Thoracic aorta (tissue), 2 donors: Measurements from ENCODE around the gene PSPC1. TPM values are rescaled to one million over a fixed set of nuclear protein-coding genes. Genes with fewer than 3 reads are reported as not detected.

Experiments used
- ATAC-seq: fragments of 150-250 bp; one replicate; pipeline ENCODE4 v1.8.0; 2017; ENCODE audit warnings: low read depth; ENCODE audit not compliant: insufficient number of reproducible peaks, low FRiP score
- DNase-seq: peaks from one replicate; pipeline ENCODE4 v3.0.0-alpha.2; 2020; ENCODE audit warnings: low spot score
- H3K27ac ChIP-seq, 2 donors: fragments of 200-600 bp; sonication (generic); 1 replicate in 1 of 2; 2 replicates in 1 of 2; pipeline ENCODE4 v1.5.1; 2016; ENCODE audit warnings: mild to moderate bottlenecking in 2 of 2, moderate library complexity in 2 of 2
- H3K27me3 ChIP-seq: fragments of 200-600 bp; sonication (generic); replicated peaks from 2 replicates; pipeline ENCODE4 v1.6.0; 2016; ENCODE audit warnings: mild to moderate bottlenecking; ENCODE audit not compliant: insufficient read depth
- H3K36me3 ChIP-seq: fragments of 200-600 bp; sonication (generic); one replicate; pipeline ENCODE4 v1.5.1; 2016
- H3K4me1 ChIP-seq, 2 donors: fragments of 200-600 bp; sonication (generic); 1 replicate in 1 of 2; 2 replicates in 1 of 2; pipeline versions ENCODE4 v1.5.1 to v1.6.0; 2016; ENCODE audit warnings: low read depth in 2 of 2, mild to moderate bottlenecking in 1 of 2; ENCODE audit not compliant: control insufficient read depth in 1 of 2
- H3K4me3 ChIP-seq: fragments of 200-600 bp; sonication (generic); 2 replicates; pipeline ENCODE4 v1.5.1; 2016; ENCODE audit warnings: mild to moderate bottlenecking
- H3K9me3 ChIP-seq: fragments of 200-600 bp; sonication (generic); 2 replicates; pipeline ENCODE4 v1.5.1; 2016
- CTCF ChIP-seq: fragments of 200-600 bp; sonication (generic); IDR thresholded peaks from one replicate; pipeline ENCODE4 v1.5.1; 2019; ENCODE audit warnings: antibody characterized with exemption
- total RNA-seq, 2 donors: library from RNA; depleted of rRNA; stranded (reverse); fragments of >200 nt; gene quantifications; one replicate each; pipeline versions ENCODE4 v1.1.0 to v1.2.3, GENCODE V29; 2016

PSPC1 gene
- total RNA-seq, 2 donors from 2014 or later = 60.1 to 80.7 TPM

- Histone ChIP-seq H3K27ac (no peak overlapping the region), H3K27me3 (no peaks in the 10 kb centered on the region), H3K4me1 (peaks cover 0 to 11% of the 10 kb centered on the region in 2 donors), H3K9me3 (no peaks in the 10 kb centered on the region), H3K36me3 (peaks cover 72% of the 10 kb centered on the region), H3K4me3 (no peak overlapping the region)
- no peak for TF ChIP-seq CTCF
- ATAC-seq (no peak), DNase-seq (no peak)
These were observed 112.6 kb downstream of the PSPC1 start for GRCh38 chr13:19670147-19670546.

- Histone ChIP-seq H3K9me3 (no peaks in the 10 kb centered on the region), H3K4me1 (peaks cover 0 to 5% of the 10 kb centered on the region in 2 donors), H3K27me3 (no peaks in the 10 kb centered on the region), H3K27ac (no peak overlapping the region), H3K4me3 (no peak overlapping the region), H3K36me3 (peaks cover 74% of the 10 kb centered on the region)
- no peak for DNase-seq
- TF ChIP-seq CTCF = no peak
- ATAC-seq = no peak
These were observed 114.0 kb downstream of the PSPC1 start for GRCh38 chr13:19668778-19669177.

GRCh38 chr13:19665427-19665859 is 117.3 kb downstream of the PSPC1 start:
- DNase-seq (no peak), ATAC-seq (no peak)
- no peaks in the 10 kb centered on the region for H3K27me3 ChIP-seq
- H3K36me3 ChIP-seq = peaks cover 73% of the 10 kb centered on the region
- no peak for TF ChIP-seq CTCF
- no peaks in the 10 kb centered on the region for H3K4me1 ChIP-seq
- no peaks in the 10 kb centered on the region for H3K9me3 ChIP-seq
- H3K4me3 ChIP-seq = no peak overlapping the region
- no peak overlapping the region for H3K27ac ChIP-seq

GRCh38 chr13:19664481-19665230 is 118.1 kb downstream of the PSPC1 start:
- no peaks in the 10 kb centered on the region for H3K9me3 ChIP-seq
- TF ChIP-seq CTCF = no peak
- ATAC-seq (no peak), DNase-seq (no peak)
- H3K4me3 ChIP-seq = no peak overlapping the region
- H3K27ac ChIP-seq = no peak overlapping the region
- H3K27me3 ChIP-seq = no peaks in the 10 kb centered on the region
- H3K36me3 ChIP-seq = peaks cover 65% of the 10 kb centered on the region
- H3K4me1 ChIP-seq = no peaks in the 10 kb centered on the region

- Histone ChIP-seq H3K4me3 (no peak overlapping the region), H3K4me1 (no peaks in the 10 kb centered on the region), H3K27me3 (no peaks in the 10 kb centered on the region), H3K36me3 (peaks cover 58% of the 10 kb centered on the region), H3K27ac (no peak overlapping the region), H3K9me3 (no peaks in the 10 kb centered on the region)
- TF ChIP-seq CTCF = no peak
- no peak for DNase-seq
- no peak for ATAC-seq
These were observed 119.2 kb downstream of the PSPC1 start for GRCh38 chr13:19663416-19663979.
